ENCODE results near the gene MSI2. TPM values are rescaled to one million over a fixed set of nuclear protein-coding genes. Genes with fewer than 3 reads are reported as not detected.

MSI2 gene
- total and polyA plus RNA-seq, 2 donors (not counting 1 experiment from before 2014, with no cell fraction given), result 16.1 to 196 TPM

- WGBS (ENCODE audit: insufficient coverage), result 92% methylated on average over 4 of the region's 7 CpGs
- intact Hi-C loops (cut with micrococcal nuclease), result no loop called here
- H3K27me3 Mint-ChIP-seq, result no peaks in the 10 kb centered on the region
Measured at GRCh38 chr17:57417956-57418355, 161.6 kb downstream of the MSI2 start.

More at GRCh38 chr17:57417956-57418355, 161.6 kb downstream of the MSI2 start:
- H3K9ac ChIP-seq (ENCODE audit: low read length), result no peak overlapping the region
- ATAC-seq (ENCODE audit: low read depth) (no peak), DNase-seq (no peak)
- CTCF ChIA-PET, result interaction anchor here (1.5 to 1.9 kb wide), 2 partner anchors 22 to 174 kb away, joined by 3 to 5 read pairs; no protein-coding TSS in a partner anchor
- no peak overlapping the region for H3K27ac ChIP-seq (ENCODE audit: low read length in 2 of 2)
- no peak overlapping the region for H3K4me2 ChIP-seq (replicated peaks; ENCODE audit: low read depth, low read length, poor library complexity, severe bottlenecking)
- TF ChIP-seq CTCF (IDR thresholded peaks at IDR 0.05) (no peak), EZH2 (IDR thresholded peaks at IDR 0.05; ENCODE audit: borderline replicate concordance, insufficient read depth, low read depth, low read length, poor library complexity, severe bottlenecking) (no peak)
- H4K20me1 ChIP-seq (ENCODE audit: control insufficient read depth, insufficient read depth, low read length, poor library complexity, severe bottlenecking), result peaks cover 35% of the 10 kb centered on the region
- H3K36me3 ChIP-seq (replicated peaks in 1 of 2; ENCODE audit: control extremely low read depth in 1 of 2, control insufficient read depth in 1 of 2, extremely low read depth in 1 of 2, insufficient read depth in 2 of 2, low read length in 1 of 2), result no peaks in the 10 kb centered on the region
- H3K9me3 ChIP-seq (ENCODE audit: control extremely low read depth in 1 of 3, control insufficient read depth in 2 of 3, insufficient read depth in 1 of 3, low read length in 2 of 3), result peaks cover 0 to 4% (median 0%) of the 10 kb centered on the region in 3 donors
- H3K27me3 ChIP-seq (replicated peaks in 1 of 4; ENCODE audit: control extremely low read depth in 1 of 4, control insufficient read depth in 3 of 4, insufficient read depth in 4 of 4, low read length in 3 of 4), result no peaks in the 10 kb centered on the region
- H3K79me2 ChIP-seq (ENCODE audit: control insufficient read depth, insufficient read depth, low read length), result peaks cover 65% of the 10 kb centered on the region
- Mint-ChIP-seq H3K9me3 (ENCODE audit: insufficient read depth) (no peaks in the 10 kb centered on the region), H3K27ac (no peak overlapping the region), H3K4me3 (no peak overlapping the region), H3K4me1 (peaks cover 22% of the 10 kb centered on the region)
- no peaks in the 10 kb centered on the region for H3K4me1 ChIP-seq (ENCODE audit: control insufficient read depth in 2 of 2, insufficient read depth in 2 of 2, low read length in 2 of 2)
- POLR2A ChIA-PET, result no interaction called here
- H2AFZ ChIP-seq (ENCODE audit: insufficient read depth, low read depth, low read length, poor library complexity, severe bottlenecking), result no peak overlapping the region
- no peak overlapping the region for H3K4me3 ChIP-seq (ENCODE audit: control extremely low read depth in 1 of 5, extremely low read depth in 1 of 5, insufficient read depth in 1 of 5, low read depth in 2 of 5, low read length in 4 of 5)

Data from B cell (primary cell).